KMS-11 (cell line): Measurements from ENCODE around the gene SPACA5.

Source experiments
- H2AFZ ChIP-seq: fragments of 200-600 bp; sonication (generic); 2 replicates; pipeline ENCODE4 v1.6.1; 2016; ENCODE audit warnings: antibody characterized with exemption, mixed run types, low read depth
- H3K27ac ChIP-seq: fragments of 200-600 bp; sonication (generic); 2 replicates; pipeline ENCODE4 v1.6.1; 2016; ENCODE audit warnings: mild to moderate bottlenecking, mixed run types
- H3K27me3 ChIP-seq: fragments of 200-600 bp; sonication (generic); 2 replicates; pipeline ENCODE4 v1.6.1; 2017; ENCODE audit warnings: mild to moderate bottlenecking, low read depth, mixed run types, moderate library complexity; ENCODE audit not compliant: insufficient read depth
- H3K36me3 ChIP-seq: fragments of 200-600 bp; sonication (generic); 2 replicates; pipeline ENCODE4 v1.6.1; 2017; ENCODE audit warnings: mild to moderate bottlenecking, mixed run types; ENCODE audit not compliant: insufficient read depth
- H3K4me1 ChIP-seq: fragments of 200-600 bp; sonication (generic); 2 replicates; pipeline ENCODE4 v1.6.1; 2016; ENCODE audit warnings: mild to moderate bottlenecking, low read depth, mixed run types; ENCODE audit not compliant: poor library complexity, severe bottlenecking
- H3K4me2 ChIP-seq: fragments of 200-600 bp; sonication (generic); 2 replicates; pipeline ENCODE4 v1.7.0; 2016; ENCODE audit warnings: mild to moderate bottlenecking, mixed run types
- H3K4me3 ChIP-seq: fragments of 200-600 bp; sonication (generic); IDR thresholded peaks from 2 replicates; pipeline ENCODE4 v1.6.1; 2017; ENCODE audit warnings: low read depth, low read length, mixed read lengths; ENCODE audit not compliant: insufficient read depth
- H3K79me2 ChIP-seq: fragments of 200-600 bp; sonication (generic); 2 replicates; pipeline ENCODE4 v1.6.1; 2016; ENCODE audit warnings: low read depth, mixed run types; ENCODE audit not compliant: insufficient read depth
- H3K9ac ChIP-seq: fragments of 200-600 bp; sonication (generic); 2 replicates; pipeline ENCODE4 v1.6.1; 2016; ENCODE audit warnings: mild to moderate bottlenecking, mixed run types
- H4K20me1 ChIP-seq: fragments of 200-600 bp; sonication (generic); 2 replicates; pipeline ENCODE4 v1.6.1; 2016; ENCODE audit warnings: mild to moderate bottlenecking, mixed run types; ENCODE audit not compliant: insufficient read depth
- CTCF ChIP-seq: fragments of 200-600 bp; sonication (generic); conservative IDR thresholded peaks from 2 replicates; pipeline ENCODE4 v1.6.1; 2017; ENCODE audit warnings: low read depth, mild to moderate bottlenecking, antibody characterized with exemption, low read length, moderate library complexity, mixed read lengths

SPACA5 gene

GRCh38 chrX:48045410-48046311 is 38.9 kb downstream of the SPACA5 start:
- Histone ChIP-seq H3K27me3 (no peaks in the 10 kb centered on the region), H3K79me2 (no peaks in the 10 kb centered on the region), H3K4me1 (no peaks in the 10 kb centered on the region), H3K27ac (no peak overlapping the region), H4K20me1 (no peaks in the 10 kb centered on the region), H2AFZ (no peak overlapping the region), H3K4me3 (no peak overlapping the region), H3K9ac (no peak overlapping the region), H3K36me3 (no peaks in the 10 kb centered on the region), H3K4me2 (no peak overlapping the region)
- TF ChIP-seq CTCF = no peak

GRCh38 chrX:48046846-48047245 is 40.1 kb downstream of the SPACA5 start:
- Histone ChIP-seq H4K20me1 (no peaks in the 10 kb centered on the region), H3K79me2 (no peaks in the 10 kb centered on the region), H3K27ac (no peak overlapping the region), H3K4me3 (no peak overlapping the region), H3K4me1 (no peaks in the 10 kb centered on the region), H3K9ac (no peak overlapping the region), H2AFZ (no peak overlapping the region), H3K4me2 (no peak overlapping the region), H3K27me3 (no peaks in the 10 kb centered on the region), H3K36me3 (no peaks in the 10 kb centered on the region)
- TF ChIP-seq CTCF = no peak

GRCh38 chrX:48058621-48059295 is 52.0 kb downstream of the SPACA5 start:
- no peaks in the 10 kb centered on the region for H3K36me3 ChIP-seq
- H4K20me1 ChIP-seq = no peaks in the 10 kb centered on the region
- no peak overlapping the region for H3K4me2 ChIP-seq
- no peak overlapping the region for H3K4me3 ChIP-seq
- no peaks in the 10 kb centered on the region for H3K27me3 ChIP-seq
- no peak overlapping the region for H3K9ac ChIP-seq
- H2AFZ ChIP-seq = no peak overlapping the region
- H3K4me1 ChIP-seq = no peaks in the 10 kb centered on the region
- TF ChIP-seq CTCF = no peak
- no peak overlapping the region for H3K27ac ChIP-seq
- no peaks in the 10 kb centered on the region for H3K79me2 ChIP-seq

GRCh38 chrX:48059296-48059639 is 52.5 kb downstream of the SPACA5 start:
- TF ChIP-seq CTCF = no peak
- H3K27me3 ChIP-seq = no peaks in the 10 kb centered on the region
- no peaks in the 10 kb centered on the region for H3K36me3 ChIP-seq
- no peaks in the 10 kb centered on the region for H4K20me1 ChIP-seq
- no peaks in the 10 kb centered on the region for H3K4me1 ChIP-seq
- no peaks in the 10 kb centered on the region for H3K79me2 ChIP-seq
- no peak overlapping the region for H3K9ac ChIP-seq
- H3K4me2 ChIP-seq = no peak overlapping the region
- no peak overlapping the region for H3K27ac ChIP-seq
- no peak overlapping the region for H2AFZ ChIP-seq
- no peak overlapping the region for H3K4me3 ChIP-seq
